ENCODE measurements around the gene ITPR1. TPM values are rescaled to one million over a fixed set of nuclear protein-coding genes. Genes with fewer than 3 reads are reported as not detected.
A peak's percentile ranks its signal among the peaks of the same experiment; 100 is the strongest.

The ITPR1 gene
- total RNA-seq, 1 experiment from 2014 or later, result 11.3 TPM

DNA sequence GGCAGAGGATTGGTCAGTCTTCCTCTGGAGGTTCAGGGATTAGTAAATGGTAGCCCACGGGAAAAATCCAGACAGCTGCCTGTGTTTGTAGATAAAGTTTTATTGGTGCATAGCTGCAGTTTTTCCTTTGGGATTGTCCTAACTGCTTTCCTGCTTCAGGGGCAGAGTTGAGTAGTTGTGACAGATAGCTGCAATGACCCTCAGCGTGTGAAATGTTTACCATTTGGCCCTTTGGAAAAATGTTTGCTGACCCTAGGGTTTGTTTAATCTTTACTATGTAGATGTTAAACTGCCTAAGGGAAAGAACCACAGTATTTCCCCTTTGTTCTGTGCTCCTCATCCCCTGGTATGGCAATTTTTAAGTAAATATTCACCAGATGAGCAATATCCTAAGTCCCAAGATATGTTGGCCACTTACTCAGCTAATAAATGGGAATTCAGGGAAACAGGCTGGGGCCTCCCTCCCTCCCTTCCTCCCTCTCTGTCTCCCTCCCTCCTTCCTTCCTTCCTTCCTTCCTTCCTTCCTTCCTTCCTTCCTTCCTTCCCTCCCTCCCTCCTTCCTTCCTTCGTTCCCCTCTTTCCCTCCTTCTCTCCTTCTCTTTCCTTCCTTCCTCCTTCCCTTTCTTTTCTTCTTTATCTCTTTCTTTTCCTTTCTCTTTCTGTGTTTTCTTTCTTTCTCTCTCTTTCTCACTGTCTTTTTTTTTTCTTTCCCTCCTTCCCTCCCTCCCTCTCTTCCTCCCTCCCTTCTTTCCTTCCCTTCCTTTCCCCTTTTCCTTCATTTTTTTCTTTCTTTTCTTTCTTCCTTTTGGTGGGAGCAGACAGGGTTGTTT lies 251.5 kb downstream of the ITPR1 start:
- no peaks in the 10 kb centered on the region for H3K9me3 ChIP-seq (ENCODE audit: insufficient read depth, low read depth)
- H2AFZ ChIP-seq, result no peak overlapping the region
- H3F3A ChIP-seq (ENCODE audit: insufficient read depth, low read depth), result peaks cover 10% of the 10 kb centered on the region; the same call in 1 of the 2 replicates
- DNase-seq, result peak in 1 of 2 experiments; percentile 82
- CTCF ChIA-PET, result interaction anchor here (0.6 kb wide), 1 partner anchor 84 kb away, joined by 3 read pairs; no protein-coding TSS in a partner anchor
- POLR2A ChIA-PET (ENCODE audit: unreplicated experiment), result interaction anchor here (0.6 kb wide), 2 partner anchors 12 to 72 kb away, joined by 3 to 6 read pairs; no protein-coding TSS in a partner anchor
- no peaks in the 10 kb centered on the region for H3K27me3 ChIP-seq (ENCODE audit: insufficient read depth, low read depth)
- intact Hi-C loops (cut with micrococcal nuclease; ENCODE audit: unreplicated experiment), result no loop called here
- peak overlapping the region; percentile 74 for H3K27ac ChIP-seq
- no peaks in the 10 kb centered on the region for H3K79me2 ChIP-seq (ENCODE audit: low read depth)
- H4K20me1 ChIP-seq (ENCODE audit: insufficient read depth), result no peaks in the 10 kb centered on the region
- H3K4me2 ChIP-seq, result peak overlapping the region; percentile 46
- no peaks in the 10 kb centered on the region for H3K9me2 ChIP-seq (ENCODE audit: insufficient read depth)
- BruUV-seq (replicated peaks), result no TSS peak
- no peak for TF ChIP-seq EZH2 (IDR thresholded peaks at IDR 0.05; ENCODE audit: low read depth)
- TF ChIP-seq, protein P1, sequence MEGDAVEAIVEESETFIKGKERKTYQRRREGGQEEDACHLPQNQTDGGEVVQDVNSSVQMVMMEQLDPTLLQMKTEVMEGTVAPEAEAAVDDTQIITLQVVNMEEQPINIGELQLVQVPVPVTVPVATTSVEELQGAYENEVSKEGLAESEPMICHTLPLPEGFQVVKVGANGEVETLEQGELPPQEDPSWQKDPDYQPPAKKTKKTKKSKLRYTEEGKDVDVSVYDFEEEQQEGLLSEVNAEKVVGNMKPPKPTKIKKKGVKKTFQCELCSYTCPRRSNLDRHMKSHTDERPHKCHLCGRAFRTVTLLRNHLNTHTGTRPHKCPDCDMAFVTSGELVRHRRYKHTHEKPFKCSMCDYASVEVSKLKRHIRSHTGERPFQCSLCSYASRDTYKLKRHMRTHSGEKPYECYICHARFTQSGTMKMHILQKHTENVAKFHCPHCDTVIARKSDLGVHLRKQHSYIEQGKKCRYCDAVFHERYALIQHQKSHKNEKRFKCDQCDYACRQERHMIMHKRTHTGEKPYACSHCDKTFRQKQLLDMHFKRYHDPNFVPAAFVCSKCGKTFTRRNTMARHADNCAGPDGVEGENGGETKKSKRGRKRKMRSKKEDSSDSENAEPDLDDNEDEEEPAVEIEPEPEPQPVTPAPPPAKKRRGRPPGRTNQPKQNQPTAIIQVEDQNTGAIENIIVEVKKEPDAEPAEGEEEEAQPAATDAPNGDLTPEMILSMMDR (conservative IDR thresholded peaks at IDR 0.05), result no peak
- H3K4me1 ChIP-seq (replicated peaks; ENCODE audit: insufficient read depth), result peaks cover 35% of the 10 kb centered on the region
- no peaks in the 10 kb centered on the region for H3K36me3 ChIP-seq (ENCODE audit: low read depth)
- no peak overlapping the region for H3K4me3 ChIP-seq

DNA sequence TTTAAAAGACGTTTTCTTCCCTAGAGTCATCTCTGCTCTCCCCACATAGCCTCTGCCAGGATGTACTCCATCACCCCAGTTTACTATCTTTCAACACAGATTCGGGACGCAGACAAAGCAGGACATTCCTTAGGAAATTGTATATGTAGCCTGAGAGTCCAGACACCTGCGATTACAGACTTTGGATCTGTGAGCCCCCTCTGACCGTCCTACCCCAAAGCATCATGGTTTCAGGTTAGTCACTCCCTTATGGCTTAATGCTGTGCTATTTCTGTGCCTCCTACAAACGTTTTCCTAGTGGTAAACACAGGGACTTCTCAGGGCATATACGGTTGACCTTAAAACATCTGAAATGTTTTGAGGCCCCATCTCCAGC lies 252.1 kb downstream of the ITPR1 start:
- H3K4me2 ChIP-seq, result peak overlapping the region; percentile 28; the same call in 1 of the 2 replicates
- POLR2A ChIA-PET (ENCODE audit: unreplicated experiment), result no interaction called here
- TF ChIP-seq EZH2 (IDR thresholded peaks at IDR 0.05; ENCODE audit: low read depth), result no peak
- TF ChIP-seq, protein P1 (conservative IDR thresholded peaks at IDR 0.05), result no peak
- H3K4me3 ChIP-seq, result no peak overlapping the region
- H3K27ac ChIP-seq, result peak overlapping the region; percentile 74
- H3K36me3 ChIP-seq (ENCODE audit: low read depth), result no peaks in the 10 kb centered on the region
- BruUV-seq (replicated peaks), result no TSS peak
- H4K20me1 ChIP-seq (ENCODE audit: insufficient read depth), result no peaks in the 10 kb centered on the region
- H3K4me1 ChIP-seq (replicated peaks; ENCODE audit: insufficient read depth), result peaks cover 36% of the 10 kb centered on the region
- H3K9me2 ChIP-seq (ENCODE audit: insufficient read depth), result no peaks in the 10 kb centered on the region
- DNase-seq, result no peak
- no peak overlapping the region for H2AFZ ChIP-seq
- H3K27me3 ChIP-seq (ENCODE audit: insufficient read depth, low read depth), result no peaks in the 10 kb centered on the region
- no peaks in the 10 kb centered on the region for H3K79me2 ChIP-seq (ENCODE audit: low read depth)
- peaks cover 10% of the 10 kb centered on the region; the same call in 1 of the 2 replicates for H3F3A ChIP-seq (ENCODE audit: insufficient read depth, low read depth)
- intact Hi-C loops (cut with micrococcal nuclease; ENCODE audit: unreplicated experiment), result no loop called here
- CTCF ChIA-PET, result no interaction called here
- no peaks in the 10 kb centered on the region for H3K9me3 ChIP-seq (ENCODE audit: insufficient read depth, low read depth)

DNA sequence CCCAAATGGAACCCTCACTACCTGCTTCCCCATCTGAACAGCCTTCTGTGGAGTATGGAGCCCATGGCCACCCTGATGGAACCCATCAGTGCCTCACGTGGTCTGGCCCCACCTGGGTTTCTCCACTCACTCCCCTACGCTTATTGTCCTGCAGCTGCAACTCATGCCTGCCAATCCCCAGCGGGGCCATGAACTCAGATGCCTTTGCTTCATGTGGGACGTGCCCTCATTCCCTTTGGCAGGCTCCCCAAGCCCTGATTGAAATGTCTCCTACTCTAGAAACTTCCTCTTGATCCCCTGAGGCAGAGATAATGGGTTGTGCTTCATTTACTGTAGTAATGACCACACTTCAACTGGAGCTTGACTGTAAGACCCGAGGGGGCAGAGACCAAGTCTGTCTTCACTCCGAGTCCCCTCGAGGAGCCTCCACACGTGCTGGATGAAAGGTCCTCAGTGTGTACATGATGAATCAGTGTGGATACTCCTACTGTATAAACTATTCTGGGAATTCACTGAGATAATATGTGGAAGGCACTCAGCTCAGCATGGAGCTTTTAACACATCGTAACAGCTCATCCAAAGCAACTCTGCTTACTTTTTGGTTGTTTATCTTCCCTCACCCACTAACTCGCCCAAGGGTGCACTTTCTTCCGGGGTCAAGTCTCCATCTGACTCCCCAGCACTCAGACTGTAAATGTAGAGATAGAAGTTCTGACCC lies 253.3 kb downstream of the ITPR1 start:
- DNase-seq, result no peak
- H3K36me3 ChIP-seq (ENCODE audit: low read depth), result no peaks in the 10 kb centered on the region
- H3K27ac ChIP-seq, result no peak overlapping the region
- POLR2A ChIA-PET (ENCODE audit: unreplicated experiment), result no interaction called here
- CTCF ChIA-PET, result no interaction called here
- H3K4me1 ChIP-seq (replicated peaks; ENCODE audit: insufficient read depth), result peaks cover 39% of the 10 kb centered on the region
- no peaks in the 10 kb centered on the region for H3K79me2 ChIP-seq (ENCODE audit: low read depth)
- H3K4me3 ChIP-seq, result no peak overlapping the region
- H4K20me1 ChIP-seq (ENCODE audit: insufficient read depth), result no peaks in the 10 kb centered on the region
- H2AFZ ChIP-seq, result no peak overlapping the region
- TF ChIP-seq EZH2 (IDR thresholded peaks at IDR 0.05; ENCODE audit: low read depth), result no peak
- TF ChIP-seq, protein P1 (conservative IDR thresholded peaks at IDR 0.05), result no peak
- H3F3A ChIP-seq (ENCODE audit: insufficient read depth, low read depth), result peaks cover 1% of the 10 kb centered on the region; the same call in 1 of the 2 replicates
- BruUV-seq (replicated peaks), result no TSS peak
- intact Hi-C loops (cut with micrococcal nuclease; ENCODE audit: unreplicated experiment), result no loop called here
- H3K4me2 ChIP-seq, result no peak overlapping the region
- no peaks in the 10 kb centered on the region for H3K9me3 ChIP-seq (ENCODE audit: insufficient read depth, low read depth)
- no peaks in the 10 kb centered on the region for H3K9me2 ChIP-seq (ENCODE audit: insufficient read depth)
- no peaks in the 10 kb centered on the region for H3K27me3 ChIP-seq (ENCODE audit: insufficient read depth, low read depth)

All from PC-9 (cell line).